A673 (cell line): ENCODE measurements around the gene HOXA4.

Source experiments
- CTCF ChIP-seq: fragments of 300-800, 200-600 bp; sonication (generic); conservative IDR thresholded peaks from 2 replicates; pipeline ENCODE4 v1.5.1; 2017; ENCODE audit warnings: low read depth, mild to moderate bottlenecking, antibody characterized with exemption, low read length, moderate library complexity, mixed read lengths
- EZH2 ChIP-seq: fragments of 200-600 bp; sonication (generic); IDR thresholded peaks from 2 replicates; pipeline ENCODE4 v1.6.1; 2017; ENCODE audit warnings: borderline replicate concordance, low read depth, mild to moderate bottlenecking, mixed read lengths, antibody characterized with exemption, low read length; ENCODE audit not compliant: poor library complexity, severe bottlenecking

- TF ChIP-seq EZH2 (no peak), CTCF (no peak)
Measured at GRCh38 chr7:27083646-27084045, 46.9 kb downstream of the HOXA4 start.
